Activated naive CD4-positive, alpha-beta T cell treated with anti-CD3 and anti-CD28 coated beads for 36 hours (primary cell): Measurements from ENCODE around the gene CFAP157. TPM values are rescaled to one million over a fixed set of nuclear protein-coding genes. Genes with fewer than 3 reads are reported as not detected.

Experiments
- CTCF ChIA-PET: fragments of 350-600 bp; sonication (Branson Sonifier 250); formaldehyde crosslinking; loops from one replicate; lab custom pipeline; 2021; ENCODE audit warnings: antibody characterized with exemption; lab: Charles Lee
- DNase-seq: peaks from one replicate; pipeline ENCODE4 v3.0.0-alpha.2; 2020
- H3K27ac Mint-ChIP-seq: one replicate; pipeline ENCODE4 v1.8.0; 2021; ENCODE audit warnings: mild to moderate bottlenecking, mixed read lengths
- H3K27me3 Mint-ChIP-seq: one replicate; pipeline ENCODE4 v1.8.0; 2021; ENCODE audit warnings: low read depth, mixed read lengths
- H3K36me3 Mint-ChIP-seq: one replicate; pipeline ENCODE4 v1.8.0; 2021; ENCODE audit warnings: low read depth, mixed read lengths
- H3K4me1 Mint-ChIP-seq: one replicate; pipeline ENCODE4 v1.8.0; 2021; ENCODE audit warnings: low read depth, mixed read lengths
- H3K4me3 Mint-ChIP-seq: one replicate; pipeline ENCODE4 v1.8.0; 2021; ENCODE audit warnings: mild to moderate bottlenecking, moderate library complexity, mixed read lengths
- H3K9me3 Mint-ChIP-seq: one replicate; pipeline ENCODE4 v1.8.0; 2021; ENCODE audit warnings: mixed read lengths
- intact Hi-C: fragments of 100-400 bp; cut with micrococcal nuclease; formaldehyde crosslinking; loops from one replicate; pipeline ENCODE4 v1.15.1; 2023
- total RNA-seq, 2 experiments: library from RNA; stranded (reverse); gene quantifications; one replicate each; pipeline ENCODE4 v1.2.3, GENCODE V29; 2021

Gene CFAP157
- total RNA-seq, 2 experiments from 2014 or later, result 0.07 TPM; not detected in 1

DNA sequence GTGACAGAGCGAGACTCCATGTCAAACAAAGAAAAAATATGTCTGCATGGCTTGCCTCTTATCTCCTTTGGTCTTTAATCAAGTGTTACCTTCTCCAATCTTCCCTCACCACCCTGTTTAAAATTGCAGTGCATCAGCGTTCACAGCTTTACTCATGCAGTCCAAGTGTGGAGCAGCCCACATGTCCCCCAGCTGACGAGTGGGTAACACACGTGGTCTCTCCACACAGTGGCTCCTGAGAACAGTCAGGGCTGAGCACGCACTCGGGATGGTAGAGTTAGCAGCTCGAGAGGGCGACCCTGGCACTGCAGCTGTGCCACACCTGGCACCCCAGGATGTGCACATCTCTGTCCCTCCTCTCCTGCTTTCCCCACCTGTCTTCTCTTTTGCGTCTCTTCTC is 25.9 kb upstream of the CFAP157 start:
- Mint-ChIP-seq H3K4me3 (no peak overlapping the region), H3K9me3 (no peaks in the 10 kb centered on the region), H3K4me1 (no peaks in the 10 kb centered on the region), H3K36me3 (no peaks in the 10 kb centered on the region), H3K27ac (no peak overlapping the region), H3K27me3 (no peaks in the 10 kb centered on the region)
- intact Hi-C loops, result no loop called here
- DNase-seq, result no peak
- CTCF ChIA-PET, result no interaction called here

DNA sequence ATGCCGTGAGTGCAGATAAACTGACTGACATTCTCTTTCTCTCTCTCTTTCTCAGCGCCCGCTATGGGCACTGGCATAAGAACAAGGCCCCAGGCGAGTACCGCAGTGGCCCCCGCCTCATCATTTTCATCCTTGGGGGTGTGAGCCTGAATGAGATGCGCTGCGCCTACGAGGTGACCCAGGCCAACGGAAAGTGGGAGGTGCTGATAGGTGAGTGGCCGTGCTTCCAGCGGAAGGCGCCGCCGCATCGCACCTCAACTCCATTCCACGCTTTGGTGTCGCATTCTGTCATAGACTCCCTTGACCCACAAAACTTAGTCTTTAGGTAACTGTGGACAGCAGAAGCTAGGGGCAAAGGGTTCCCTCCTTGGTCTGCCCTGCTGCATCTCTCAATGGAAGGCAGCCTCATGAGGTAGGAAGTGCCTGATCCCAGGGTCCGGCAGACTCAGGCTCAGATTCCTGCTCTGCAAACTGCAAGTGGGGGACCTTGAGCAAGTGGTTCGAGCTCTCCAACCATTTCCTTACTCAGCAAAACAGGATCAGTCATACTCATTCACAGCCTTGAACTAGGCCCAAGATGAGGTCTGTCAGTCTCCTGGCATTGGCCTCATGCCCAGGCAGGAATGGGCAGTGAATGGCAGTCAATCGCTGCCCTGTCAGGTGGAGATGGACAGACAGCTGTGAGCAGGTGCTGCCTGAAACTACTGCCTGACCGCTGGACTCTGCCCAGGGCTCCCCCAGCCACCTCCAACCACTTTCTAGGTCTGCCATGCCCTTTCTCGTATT is 24.2 kb upstream of the CFAP157 start:
- CTCF ChIA-PET, result no interaction called here
- intact Hi-C loops, result no loop called here
- Mint-ChIP-seq H3K4me1 (no peaks in the 10 kb centered on the region), H3K27me3 (no peaks in the 10 kb centered on the region), H3K4me3 (no peak overlapping the region), H3K9me3 (no peaks in the 10 kb centered on the region), H3K27ac (no peak overlapping the region), H3K36me3 (no peaks in the 10 kb centered on the region)
- DNase-seq, result no peak

DNA sequence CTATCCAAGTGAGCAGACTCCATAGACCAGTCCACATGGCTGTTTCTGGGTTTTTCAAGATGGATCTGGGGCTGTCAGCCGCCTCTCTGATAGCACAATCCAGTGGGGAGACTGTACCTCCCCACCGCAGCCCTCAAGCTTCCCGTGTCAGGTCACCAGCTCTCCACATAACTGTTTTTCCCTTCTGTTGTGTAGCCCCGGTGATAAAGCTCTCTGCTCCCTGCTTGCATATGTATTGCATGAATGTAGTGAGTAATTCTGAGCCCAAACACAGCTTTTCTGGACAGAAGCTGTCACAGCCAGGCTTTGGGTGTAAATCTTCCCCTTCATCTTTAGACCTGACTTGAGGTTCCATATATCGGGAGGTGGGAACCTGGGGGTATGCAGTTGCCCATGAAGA is 23.1 kb upstream of the CFAP157 start:
- Mint-ChIP-seq H3K27ac (no peak overlapping the region), H3K4me3 (no peak overlapping the region), H3K4me1 (no peaks in the 10 kb centered on the region), H3K36me3 (no peaks in the 10 kb centered on the region), H3K9me3 (no peaks in the 10 kb centered on the region), H3K27me3 (no peaks in the 10 kb centered on the region)
- DNase-seq, result no peak
- intact Hi-C loops, result no loop called here
- CTCF ChIA-PET, result interaction anchor here (1.5 to 1.6 kb wide), 2 partner anchors 51 to 94 kb away, joined by 5 read pairs; no protein-coding TSS in a partner anchor

DNA sequence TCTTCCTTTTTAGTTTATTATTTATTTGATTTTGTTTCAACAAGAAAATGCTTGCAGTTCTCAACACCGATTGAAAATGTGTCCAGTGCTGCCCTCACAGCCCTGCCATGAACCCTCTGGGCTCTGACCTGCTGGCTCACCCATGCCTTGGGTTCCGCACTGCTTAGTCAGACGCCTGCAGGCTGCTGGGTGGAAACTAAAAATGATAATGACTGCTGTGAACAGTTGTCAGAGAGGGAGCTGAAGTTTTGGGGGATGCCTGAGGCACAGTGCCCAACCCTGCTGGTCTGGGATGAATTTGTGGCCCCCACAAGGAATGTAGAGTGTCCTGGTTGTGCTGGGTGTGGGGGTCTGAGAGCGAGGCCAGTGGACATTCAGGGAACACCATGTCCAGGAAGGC is 22.2 kb upstream of the CFAP157 start:
- CTCF ChIA-PET, result interaction anchor here (1.5 to 1.6 kb wide), 2 partner anchors 50 to 95 kb away, joined by 5 read pairs; no protein-coding TSS in a partner anchor
- no peaks in the 10 kb centered on the region for H3K27me3 Mint-ChIP-seq
- intact Hi-C loops, result no loop called here
- H3K4me1 Mint-ChIP-seq, result no peaks in the 10 kb centered on the region
- H3K27ac Mint-ChIP-seq, result no peak overlapping the region
- no peaks in the 10 kb centered on the region for H3K9me3 Mint-ChIP-seq
- H3K36me3 Mint-ChIP-seq, result no peaks in the 10 kb centered on the region
- no peak overlapping the region for H3K4me3 Mint-ChIP-seq
- DNase-seq, result no peak

DNA sequence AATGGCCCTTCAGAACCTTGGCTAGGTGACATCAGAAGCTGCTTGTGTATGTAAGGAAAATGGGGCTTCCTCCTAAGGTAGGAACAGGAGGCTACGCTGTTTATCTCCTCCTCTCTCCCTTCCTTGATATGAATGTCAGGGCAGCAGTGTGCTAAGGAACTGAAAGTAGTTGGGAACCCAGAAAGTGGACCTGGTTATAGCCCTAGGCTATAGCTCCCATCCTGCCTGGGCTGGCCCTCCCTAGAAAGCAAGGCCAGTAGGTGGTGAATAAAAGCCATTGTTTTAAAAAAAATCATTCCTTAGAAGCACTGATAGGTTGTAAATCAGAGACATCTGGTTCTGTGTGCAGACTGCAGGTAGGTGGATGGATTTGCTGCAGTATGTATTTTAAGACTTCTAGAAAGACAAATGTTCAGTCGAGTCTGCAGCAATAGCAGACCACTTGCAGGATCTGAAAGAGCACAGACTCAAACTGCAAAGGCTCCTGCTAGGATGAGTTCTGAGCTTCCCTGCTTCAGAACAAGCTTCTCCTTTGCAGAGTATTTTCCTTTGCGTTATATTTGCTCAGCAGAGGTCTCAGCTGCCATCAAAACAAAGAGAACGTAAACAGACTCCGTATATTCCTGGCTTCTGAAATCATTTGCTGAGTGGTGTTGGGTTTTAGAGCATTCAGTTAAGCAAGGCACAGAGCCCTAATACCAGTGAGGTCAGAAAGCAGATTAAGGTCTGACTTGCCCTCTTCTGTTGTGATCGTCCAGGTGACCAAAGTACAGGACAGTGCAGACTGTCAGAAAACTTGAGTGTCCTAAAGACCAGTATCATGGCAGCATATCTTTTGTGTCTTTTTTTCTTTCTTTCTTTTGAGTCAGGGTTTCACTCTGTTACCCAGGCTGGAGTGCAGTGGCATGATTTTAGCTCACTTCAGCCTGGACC is 20.1 kb upstream of the CFAP157 start:
- Mint-ChIP-seq H3K9me3 (no peaks in the 10 kb centered on the region), H3K4me3 (no peak overlapping the region), H3K27ac (no peak overlapping the region), H3K27me3 (no peaks in the 10 kb centered on the region), H3K4me1 (no peaks in the 10 kb centered on the region), H3K36me3 (no peaks in the 10 kb centered on the region)
- no peak for DNase-seq
- intact Hi-C loops, result no loop called here
- CTCF ChIA-PET, result no interaction called here

DNA sequence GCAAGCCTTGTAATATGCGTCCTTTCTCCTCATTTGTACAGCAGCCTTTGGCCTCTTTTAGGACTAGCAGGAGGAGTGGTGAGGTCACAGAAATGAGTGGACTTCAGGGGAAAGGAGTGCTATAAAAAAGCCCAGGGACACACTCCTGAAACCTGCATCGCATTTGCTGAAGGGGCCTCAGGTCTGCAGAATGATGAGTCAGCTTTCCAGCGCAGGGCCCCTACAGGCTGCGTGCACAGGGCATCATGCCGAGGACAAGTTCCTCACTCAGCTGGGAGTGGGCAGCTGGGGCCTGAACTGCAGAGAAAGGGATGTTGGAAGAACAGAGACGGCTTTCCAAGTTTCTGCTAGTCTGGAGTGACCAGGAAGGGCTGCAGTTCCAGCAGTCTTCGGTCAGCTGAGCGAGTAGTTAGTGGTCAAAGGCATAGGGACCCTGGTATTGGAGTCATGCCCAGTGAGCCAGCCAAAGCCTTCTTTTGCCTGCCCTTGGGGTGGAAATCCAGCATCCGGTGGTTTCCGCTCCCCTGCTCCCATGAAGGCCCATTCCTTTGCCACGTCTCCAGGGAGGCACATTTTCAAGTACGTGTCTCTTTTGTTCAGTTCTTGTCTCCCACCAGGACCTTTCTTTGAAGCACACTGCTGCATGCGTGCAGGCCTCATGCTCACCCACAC is 17.3 kb upstream of the CFAP157 start:
- DNase-seq, result no peak
- no peaks in the 10 kb centered on the region for H3K36me3 Mint-ChIP-seq

DNA sequence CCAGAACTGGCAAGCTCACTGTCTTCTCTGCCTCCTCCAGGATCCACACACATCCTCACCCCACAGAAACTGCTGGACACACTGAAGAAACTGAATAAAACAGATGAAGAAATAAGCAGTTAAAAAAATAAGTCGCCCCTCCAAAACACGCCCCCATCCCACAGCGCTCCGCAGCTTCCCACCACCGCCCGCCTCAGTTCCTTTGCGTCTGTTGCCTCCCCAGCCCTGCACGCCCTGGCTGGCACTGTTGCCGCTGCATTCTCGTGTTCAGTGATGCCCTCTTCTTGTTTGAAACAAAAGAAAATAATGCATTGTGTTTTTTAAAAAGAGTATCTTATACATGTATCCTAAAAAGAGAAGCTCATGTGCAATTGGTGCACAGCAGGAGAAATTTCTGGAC is 16.1 kb upstream of the CFAP157 start:
- intact Hi-C loops, result no loop called here
- Mint-ChIP-seq H3K4me1 (no peaks in the 10 kb centered on the region), H3K27ac (no peak overlapping the region), H3K36me3 (no peaks in the 10 kb centered on the region), H3K9me3 (no peaks in the 10 kb centered on the region), H3K27me3 (no peaks in the 10 kb centered on the region), H3K4me3 (no peak overlapping the region)
- CTCF ChIA-PET, result interaction anchor here (1.1 kb wide), 1 partner anchor 26 kb away, joined by 3 read pairs; no protein-coding TSS in a partner anchor
- no peak for DNase-seq

More for the DNA sequence above, 17.3 kb upstream of the CFAP157 start:
- Mint-ChIP-seq H3K27me3 (no peaks in the 10 kb centered on the region), H3K4me1 (no peaks in the 10 kb centered on the region), H3K4me3 (no peak overlapping the region), H3K9me3 (no peaks in the 10 kb centered on the region), H3K27ac (no peak overlapping the region)
- intact Hi-C loops, result no loop called here
- CTCF ChIA-PET, result interaction anchor here (0.6 to 1.1 kb wide), 2 partner anchors 25 to 45 kb away, joined by 3 read pairs; partner anchors contain the start of gene TOR2A

DNA sequence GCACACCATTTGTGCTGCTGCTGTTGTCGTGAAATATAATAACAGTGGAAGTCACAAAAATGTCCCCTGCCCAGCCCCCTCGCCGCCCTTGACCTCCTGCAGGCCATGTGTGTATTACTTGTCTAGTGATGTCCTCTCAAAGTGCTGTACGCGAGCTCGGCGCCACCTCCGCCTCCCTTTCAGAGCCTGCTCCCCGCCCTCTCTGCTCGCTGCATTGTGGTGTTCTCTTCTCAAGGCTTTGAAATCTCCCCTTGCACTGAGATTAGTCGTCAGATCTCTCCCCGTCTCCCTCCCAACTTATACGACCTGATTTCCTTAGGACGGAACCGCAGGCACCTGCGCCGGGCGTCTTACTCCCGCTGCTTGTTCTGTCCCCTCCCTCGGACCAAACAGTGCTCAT is 14.7 kb upstream of the CFAP157 start:
- Mint-ChIP-seq H3K27me3 (no peaks in the 10 kb centered on the region), H3K27ac (no peak overlapping the region), H3K9me3 (no peaks in the 10 kb centered on the region), H3K36me3 (no peaks in the 10 kb centered on the region), H3K4me3 (no peak overlapping the region), H3K4me1 (no peaks in the 10 kb centered on the region)
- CTCF ChIA-PET, result no interaction called here
- no peak for DNase-seq
- intact Hi-C loops, result no loop called here

DNA sequence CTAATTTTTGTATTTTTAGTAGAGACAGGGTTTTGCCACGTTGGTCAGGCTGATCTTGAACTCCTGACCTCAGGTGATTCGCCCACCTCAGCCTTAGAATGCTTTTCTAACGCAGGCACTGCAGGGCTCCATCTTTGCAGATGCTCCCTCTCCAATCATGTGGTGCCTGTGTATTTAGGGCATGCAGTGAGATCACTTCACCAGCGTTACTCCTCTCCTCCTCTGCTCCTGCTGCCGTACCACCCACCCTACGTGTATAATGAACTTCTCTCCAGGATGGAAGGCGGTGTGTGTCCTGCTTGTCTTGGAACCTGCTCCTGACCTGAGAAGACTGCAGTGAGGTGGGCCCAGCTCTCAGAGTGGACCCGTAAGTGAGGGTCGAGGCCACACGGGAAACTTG is 13.6 kb upstream of the CFAP157 start:
- DNase-seq, result no peak
- Mint-ChIP-seq H3K4me1 (no peaks in the 10 kb centered on the region), H3K36me3 (no peaks in the 10 kb centered on the region), H3K9me3 (no peaks in the 10 kb centered on the region), H3K27me3 (no peaks in the 10 kb centered on the region), H3K4me3 (no peak overlapping the region), H3K27ac (no peak overlapping the region)
- intact Hi-C loops, result no loop called here
- CTCF ChIA-PET, result interaction anchor here (0.7 kb wide), 1 partner anchor 227 kb away, joined by 3 read pairs; no protein-coding TSS in a partner anchor

DNA sequence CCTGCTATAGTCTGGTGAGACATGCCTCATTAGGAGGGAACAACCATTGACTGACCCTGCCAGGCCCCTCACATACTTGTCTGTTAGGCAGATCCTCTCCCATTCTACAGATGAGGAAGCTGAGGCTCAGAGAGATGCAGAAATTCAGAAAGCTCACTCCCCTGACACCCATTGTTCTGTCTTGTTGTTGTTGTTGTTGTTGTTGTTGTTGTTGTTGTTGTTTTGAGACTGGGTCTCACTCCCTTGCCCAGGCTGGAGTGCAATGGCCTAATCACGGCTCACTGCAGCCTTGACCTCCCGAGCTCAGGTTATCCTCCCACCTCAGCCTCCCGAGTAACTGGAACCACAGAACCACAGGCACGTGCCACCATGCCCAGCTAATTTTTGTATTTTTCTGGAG is 13.1 kb upstream of the CFAP157 start:
- H3K4me3 Mint-ChIP-seq, result no peak overlapping the region
- intact Hi-C loops, result no loop called here
- CTCF ChIA-PET, result interaction anchor here (0.6 to 0.7 kb wide), 2 partner anchors 179 to 227 kb away, joined by 3 read pairs; no protein-coding TSS in a partner anchor
- no peaks in the 10 kb centered on the region for H3K4me1 Mint-ChIP-seq
- H3K27ac Mint-ChIP-seq, result no peak overlapping the region
- H3K27me3 Mint-ChIP-seq, result no peaks in the 10 kb centered on the region
- DNase-seq, result no peak
- no peaks in the 10 kb centered on the region for H3K36me3 Mint-ChIP-seq
- H3K9me3 Mint-ChIP-seq, result no peaks in the 10 kb centered on the region

DNA sequence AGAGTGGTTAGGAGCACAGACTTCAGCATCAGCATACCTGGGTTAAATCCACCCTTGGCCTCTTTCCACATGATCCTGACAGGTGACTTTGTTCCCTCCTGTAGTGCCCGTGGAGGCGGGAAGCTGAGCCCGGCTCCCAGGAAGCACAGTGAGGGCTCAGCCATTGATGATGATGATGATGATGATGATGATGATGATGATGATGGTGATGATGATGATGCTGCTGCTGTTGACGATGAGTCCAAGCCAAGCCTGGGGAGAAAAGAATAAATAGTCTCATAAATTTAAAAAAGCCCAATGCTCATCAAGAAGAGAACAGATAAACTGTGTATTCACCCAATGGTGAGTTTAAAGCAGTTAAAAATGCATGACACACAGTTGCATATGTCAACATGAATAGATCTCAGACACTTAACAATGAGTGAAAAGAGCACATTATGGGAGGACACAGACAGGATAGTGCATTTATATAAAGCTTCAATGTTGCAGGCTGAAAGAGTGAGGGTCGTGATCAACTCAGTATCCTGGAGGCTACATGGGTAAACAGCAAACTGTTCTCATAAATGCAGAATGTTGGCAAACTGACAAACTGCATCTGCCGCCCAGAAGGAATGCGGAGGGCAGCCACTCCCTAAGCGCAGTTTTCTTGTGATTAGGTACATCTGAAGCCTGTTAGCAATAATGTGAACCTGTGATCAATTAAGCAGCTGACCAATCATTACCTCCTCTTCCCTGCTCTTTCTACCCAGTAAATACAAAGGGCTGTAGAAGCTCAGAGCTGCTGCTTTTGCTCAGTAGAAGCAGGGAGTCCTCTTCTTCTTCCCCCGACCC is 11.7 kb upstream of the CFAP157 start:
- Mint-ChIP-seq H3K9me3 (no peaks in the 10 kb centered on the region), H3K27ac (no peak overlapping the region), H3K27me3 (no peaks in the 10 kb centered on the region), H3K4me3 (no peak overlapping the region), H3K36me3 (no peaks in the 10 kb centered on the region), H3K4me1 (peaks cover 11% of the 10 kb centered on the region)
- no peak for DNase-seq
- CTCF ChIA-PET, result no interaction called here
- intact Hi-C loops, result no loop called here
